Stimulated activated CD4-positive, alpha-beta T cell treated with anti-CD3 and anti-CD28 coated beads, Interleukin-12 subunit alpha, Interleukin-12 subunit beta, amount 100 ng/mL, for 48 hours (primary cell): ENCODE data around the gene PCDH10.

Experiments
- DNase-seq, 3 donors: peaks; one replicate each; pipeline ENCODE4 v3.0.0-alpha.2; 2020; ENCODE audit warnings: low read depth in 2 of 3, low spot score in 1 of 3

The PCDH10 gene

DNA sequence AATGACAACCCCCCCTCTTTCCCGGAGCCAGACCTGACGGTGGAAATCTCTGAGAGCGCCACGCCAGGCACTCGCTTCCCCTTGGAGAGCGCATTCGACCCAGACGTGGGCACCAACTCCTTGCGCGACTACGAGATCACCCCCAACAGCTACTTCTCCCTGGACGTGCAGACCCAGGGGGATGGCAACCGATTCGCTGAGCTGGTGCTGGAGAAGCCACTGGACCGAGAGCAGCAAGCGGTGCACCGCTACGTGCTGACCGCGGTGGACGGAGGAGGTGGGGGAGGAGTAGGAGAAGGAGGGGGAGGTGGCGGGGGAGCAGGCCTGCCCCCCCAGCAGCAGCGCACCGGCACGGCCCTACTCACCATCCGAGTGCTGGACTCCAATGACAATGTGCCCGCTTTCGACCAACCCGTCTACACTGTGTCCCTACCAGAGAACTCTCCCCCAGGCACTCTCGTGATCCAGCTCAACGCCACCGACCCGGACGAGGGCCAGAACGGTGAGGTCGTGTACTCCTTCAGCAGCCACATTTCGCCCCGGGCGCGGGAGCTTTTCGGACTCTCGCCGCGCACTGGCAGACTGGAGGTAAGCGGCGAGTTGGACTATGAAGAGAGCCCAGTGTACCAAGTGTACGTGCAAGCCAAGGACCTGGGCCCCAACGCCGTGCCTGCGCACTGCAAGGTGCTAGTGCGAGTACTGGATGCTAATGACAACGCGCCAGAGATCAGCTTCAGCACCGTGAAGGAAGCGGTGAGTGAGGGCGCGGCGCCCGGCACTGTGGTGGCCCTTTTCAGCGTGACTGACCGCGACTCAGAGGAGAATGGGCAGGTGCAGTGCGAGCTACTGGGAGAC is 1.6 kb downstream of the PCDH10 start:
- DNase-seq: no peak

DNA sequence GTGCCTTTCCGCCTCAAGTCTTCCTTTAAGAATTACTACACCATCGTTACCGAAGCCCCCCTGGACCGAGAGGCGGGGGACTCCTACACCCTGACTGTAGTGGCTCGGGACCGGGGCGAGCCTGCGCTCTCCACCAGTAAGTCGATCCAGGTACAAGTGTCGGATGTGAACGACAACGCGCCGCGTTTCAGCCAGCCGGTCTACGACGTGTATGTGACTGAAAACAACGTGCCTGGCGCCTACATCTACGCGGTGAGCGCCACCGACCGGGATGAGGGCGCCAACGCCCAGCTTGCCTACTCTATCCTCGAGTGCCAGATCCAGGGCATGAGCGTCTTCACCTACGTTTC is 2.2 kb downstream of the PCDH10 start:
- DNase-seq: no peak

DNA sequence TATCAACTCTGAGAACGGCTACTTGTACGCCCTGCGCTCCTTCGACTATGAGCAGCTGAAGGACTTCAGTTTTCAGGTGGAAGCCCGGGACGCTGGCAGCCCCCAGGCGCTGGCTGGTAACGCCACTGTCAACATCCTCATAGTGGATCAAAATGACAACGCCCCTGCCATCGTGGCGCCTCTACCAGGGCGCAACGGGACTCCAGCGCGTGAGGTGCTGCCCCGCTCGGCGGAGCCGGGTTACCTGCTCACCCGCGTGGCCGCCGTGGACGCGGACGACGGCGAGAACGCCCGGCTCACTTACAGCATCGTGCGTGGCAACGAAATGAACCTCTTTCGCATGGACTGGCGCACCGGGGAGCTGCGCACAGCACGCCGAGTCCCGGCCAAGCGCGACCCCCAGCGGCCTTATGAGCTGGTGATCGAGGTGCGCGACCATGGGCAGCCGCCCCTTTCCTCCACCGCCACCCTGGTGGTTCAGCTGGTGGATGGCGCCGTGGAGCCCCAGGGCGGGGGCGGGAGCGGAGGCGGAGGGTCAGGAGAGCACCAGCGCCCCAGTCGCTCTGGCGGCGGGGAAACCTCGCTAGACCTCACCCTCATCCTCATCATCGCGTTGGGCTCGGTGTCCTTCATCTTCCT is 2.7 kb downstream of the PCDH10 start:
- no peak for DNase-seq

DNA sequence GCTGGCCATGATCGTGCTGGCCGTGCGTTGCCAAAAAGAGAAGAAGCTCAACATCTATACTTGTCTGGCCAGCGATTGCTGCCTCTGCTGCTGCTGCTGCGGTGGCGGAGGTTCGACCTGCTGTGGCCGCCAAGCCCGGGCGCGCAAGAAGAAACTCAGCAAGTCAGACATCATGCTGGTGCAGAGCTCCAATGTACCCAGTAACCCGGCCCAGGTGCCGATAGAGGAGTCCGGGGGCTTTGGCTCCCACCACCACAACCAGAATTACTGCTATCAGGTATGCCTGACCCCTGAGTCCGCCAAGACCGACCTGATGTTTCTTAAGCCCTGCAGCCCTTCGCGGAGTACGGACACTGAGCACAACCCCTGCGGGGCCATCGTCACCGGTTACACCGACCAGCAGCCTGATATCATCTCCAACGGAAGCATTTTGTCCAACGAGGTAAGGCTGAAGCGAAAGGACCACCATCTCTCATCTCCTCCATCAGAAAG is 3.3 kb downstream of the PCDH10 start:
- no peak for DNase-seq

DNA sequence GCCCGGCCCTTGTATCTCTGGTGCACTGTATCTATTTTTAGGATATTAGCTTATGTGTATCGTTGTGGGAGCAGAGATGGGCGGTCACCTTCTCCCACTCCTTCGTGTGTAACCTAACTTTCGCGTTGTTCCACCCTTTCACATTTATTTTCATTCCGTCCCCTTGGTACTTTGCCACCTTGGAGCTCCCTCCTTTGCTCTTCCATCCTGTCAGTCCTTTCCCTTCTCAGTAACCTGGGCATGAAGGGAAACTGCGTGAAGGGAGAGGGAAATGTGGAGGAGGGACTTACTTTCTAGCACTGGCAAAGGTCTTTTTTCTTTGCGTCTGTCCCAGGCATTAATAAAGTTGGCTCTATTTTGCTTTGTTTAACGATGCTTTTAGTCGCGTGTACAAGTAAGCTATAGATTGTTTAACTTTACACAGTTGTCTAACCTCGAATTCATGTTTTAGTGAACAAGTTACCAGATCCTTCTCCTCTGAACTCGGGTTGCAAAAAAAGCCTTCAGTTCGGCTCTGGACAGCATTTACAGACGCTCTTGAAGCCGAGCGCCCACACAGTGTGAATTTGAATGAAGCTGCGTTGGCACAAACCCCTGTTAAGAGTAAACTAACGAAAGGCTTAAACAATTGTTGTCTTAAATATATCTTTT is 3.9 kb downstream of the PCDH10 start:
- DNase-seq: no peak

DNA sequence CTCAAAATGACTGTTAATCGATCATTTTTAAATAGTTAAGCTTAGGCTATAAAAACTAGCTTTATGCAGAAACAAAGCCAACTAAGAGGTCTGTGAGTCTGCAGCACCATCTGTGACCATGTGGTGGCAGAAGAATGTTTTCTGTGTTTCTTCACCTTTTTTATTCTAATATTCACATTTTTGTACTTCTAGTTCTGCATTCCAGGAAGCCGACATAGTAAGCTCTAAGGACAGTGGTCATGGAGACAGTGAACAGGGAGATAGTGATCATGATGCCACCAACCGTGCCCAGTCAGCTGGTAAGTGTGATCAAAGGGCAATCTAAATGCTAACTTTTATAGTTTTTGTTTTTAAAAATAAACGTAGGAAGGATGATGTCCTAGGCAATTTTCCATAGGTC is 5.6 kb downstream of the PCDH10 start:
- no peak for DNase-seq

DNA sequence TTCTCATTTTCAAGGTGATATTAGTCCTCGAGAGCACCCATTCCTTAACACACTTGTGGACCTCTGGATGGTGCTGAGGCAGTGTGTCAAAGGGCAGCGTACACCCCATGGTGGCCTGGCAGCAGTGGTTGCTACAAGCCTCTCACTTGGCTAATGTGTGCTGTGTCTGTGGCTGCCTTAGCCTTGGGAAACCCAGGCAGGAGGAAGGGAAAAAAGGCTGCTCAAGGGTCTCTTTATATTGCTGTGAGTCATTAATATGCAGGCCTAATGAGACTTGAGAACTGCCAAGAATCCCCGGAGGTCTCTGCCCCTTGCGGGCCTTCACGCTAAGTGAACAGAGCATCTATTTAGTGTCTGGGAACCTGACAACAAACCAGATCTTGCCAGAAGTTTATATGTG is 7.0 kb downstream of the PCDH10 start:
- no peak for DNase-seq

DNA sequence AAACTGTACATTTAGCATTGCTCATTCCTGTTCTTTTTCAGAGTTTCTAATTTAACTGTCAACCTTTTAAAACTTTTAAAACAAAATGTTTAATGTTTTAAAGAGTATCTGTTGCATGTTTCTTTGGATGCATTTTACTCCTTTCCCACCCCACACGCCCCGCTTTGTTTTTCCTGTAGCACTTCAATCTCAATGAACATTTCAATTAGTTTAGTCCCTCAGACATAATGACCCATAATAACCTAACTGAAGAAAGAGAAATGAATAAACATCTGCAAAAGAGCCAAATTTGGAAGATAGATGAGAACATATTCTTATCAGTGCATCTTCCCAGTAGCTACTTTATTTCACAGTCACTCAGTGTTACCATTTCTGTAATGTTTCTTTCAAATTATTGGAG is 7.5 kb downstream of the PCDH10 start:
- no peak for DNase-seq

DNA sequence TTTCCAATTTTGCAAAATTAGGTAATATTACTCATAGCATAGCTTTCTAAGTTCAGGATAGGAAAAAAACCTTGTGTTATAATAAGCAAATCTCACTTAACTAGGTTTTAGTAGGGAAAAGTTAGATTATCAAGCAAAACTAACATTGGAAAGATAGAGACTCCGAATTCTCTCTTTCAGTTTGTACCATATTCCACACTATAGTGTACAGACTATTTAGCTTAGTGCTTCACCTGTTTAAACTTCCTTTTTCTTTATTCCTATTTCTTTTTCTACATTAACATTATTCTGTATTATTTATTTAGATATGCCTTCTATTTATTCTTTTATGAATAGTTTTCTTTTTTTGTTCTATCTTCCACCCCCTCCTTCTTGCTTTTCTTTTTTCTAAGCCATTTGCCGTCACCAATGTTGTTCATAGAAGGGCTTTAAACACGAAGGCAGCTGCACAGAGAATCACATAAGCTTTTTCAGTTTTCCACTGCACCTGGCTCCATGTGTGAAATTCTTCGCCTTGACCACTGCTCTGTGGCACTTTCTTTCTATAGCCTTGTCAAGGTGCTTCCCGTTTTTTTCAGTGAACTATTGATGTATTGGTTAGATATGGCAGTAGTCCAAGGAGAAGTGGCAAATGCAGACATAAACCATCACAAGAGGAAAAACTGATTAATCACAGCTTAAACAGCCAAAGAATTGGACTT is 8.5 kb downstream of the PCDH10 start:
- no peak for DNase-seq

DNA sequence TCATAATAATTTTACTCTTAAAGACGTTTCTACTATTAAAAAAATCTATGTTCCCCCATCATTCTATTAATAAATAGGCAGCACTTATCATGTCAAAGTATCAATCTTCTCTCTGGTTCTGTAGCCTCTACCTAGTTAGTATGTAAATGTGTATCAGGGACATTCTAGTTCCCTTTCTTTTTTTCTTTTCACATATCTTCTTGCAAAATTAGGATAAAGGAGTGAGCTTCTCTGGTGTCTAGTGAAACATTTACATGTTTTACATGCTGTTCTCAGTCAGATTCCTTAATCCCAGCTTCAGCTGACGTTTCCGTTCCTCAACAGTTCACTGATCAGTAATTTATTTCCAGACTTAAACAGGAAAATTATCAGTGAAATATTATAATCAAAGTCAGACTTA is 11.8 kb downstream of the PCDH10 start:
- DNase-seq: no peak

DNA sequence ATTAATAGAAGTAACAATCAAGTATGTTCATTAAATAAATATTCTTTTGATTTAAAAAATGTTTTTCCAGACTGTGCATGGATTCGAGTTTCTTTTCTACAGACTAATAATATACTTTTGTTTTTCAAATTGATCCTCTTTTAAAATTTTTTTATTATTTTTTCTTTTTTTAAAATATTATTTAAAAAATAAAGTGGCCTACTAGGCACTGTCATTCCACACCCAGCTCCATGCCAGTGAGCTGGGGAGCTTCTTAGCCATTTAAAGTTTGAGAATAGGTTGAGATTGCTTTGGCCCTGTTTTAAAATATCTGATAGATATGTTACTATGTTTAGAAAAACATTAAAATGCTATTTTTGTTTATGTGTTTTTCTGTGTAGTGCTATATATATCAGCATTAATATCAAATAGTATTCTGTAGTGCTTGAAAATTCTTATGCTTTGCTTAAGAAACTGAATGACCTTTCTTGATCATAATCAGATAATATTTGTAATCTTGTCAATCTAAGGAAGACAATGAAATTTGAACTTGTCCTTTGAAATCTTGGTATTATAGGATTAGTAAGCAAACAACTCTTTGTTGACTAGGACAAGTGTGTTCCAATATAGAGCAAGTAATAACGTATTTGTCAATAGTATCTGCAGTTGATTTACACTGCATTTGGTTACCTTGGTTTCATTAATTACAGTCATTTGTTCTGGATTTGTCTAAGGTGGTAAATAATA is 12.6 kb downstream of the PCDH10 start:
- no peak for DNase-seq

DNA sequence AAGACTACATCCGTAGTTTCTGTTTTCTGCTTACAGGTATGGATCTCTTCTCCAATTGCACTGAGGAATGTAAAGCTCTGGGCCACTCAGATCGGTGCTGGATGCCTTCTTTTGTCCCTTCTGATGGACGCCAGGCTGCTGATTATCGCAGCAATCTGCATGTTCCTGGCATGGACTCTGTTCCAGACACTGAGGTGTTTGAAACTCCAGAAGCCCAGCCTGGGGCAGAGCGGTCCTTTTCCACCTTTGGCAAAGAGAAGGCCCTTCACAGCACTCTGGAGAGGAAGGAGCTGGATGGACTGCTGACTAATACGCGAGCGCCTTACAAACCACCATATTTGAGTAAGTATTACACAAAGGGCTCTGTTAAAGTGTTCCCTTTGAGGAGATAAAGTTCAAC is 13.8 kb downstream of the PCDH10 start:
- no peak for DNase-seq

DNA sequence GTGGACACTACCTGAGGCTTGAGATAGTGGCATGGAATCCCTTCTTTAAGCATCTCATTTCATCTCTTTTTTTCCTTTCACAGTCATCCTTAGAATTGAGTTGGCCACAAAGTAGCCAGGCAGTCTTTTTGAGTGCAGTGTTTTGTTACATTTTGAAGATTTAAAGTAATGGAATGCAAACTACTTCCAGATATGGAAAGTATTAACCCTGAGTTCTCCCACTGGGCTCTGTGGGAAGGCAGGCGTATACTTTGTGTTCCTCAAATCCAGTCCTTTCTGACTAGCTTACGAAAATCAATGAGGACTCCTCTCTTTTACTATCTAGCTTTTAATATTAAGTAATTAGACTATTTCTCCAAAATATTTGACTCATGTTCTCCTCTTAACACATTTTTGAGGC is 29.9 kb downstream of the PCDH10 start:
- no peak for DNase-seq

DNA sequence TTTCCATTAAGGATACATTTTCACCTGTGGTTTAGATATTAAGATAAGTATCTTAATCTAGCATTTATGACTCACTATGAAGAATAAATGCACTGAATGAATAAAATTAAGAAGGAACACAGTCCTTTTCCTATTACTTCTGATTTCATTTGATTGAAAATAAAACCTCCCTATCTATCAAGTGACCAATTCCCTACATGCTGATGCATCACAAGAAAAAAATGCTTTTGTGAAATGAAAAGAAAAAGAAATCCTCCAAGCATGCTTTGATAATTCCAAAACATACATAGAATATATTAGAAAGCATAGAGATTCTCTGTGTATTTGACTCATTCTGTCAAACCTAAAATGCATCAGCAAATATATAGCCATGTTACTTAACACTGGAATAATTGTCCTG is 37.1 kb downstream of the PCDH10 start:
- no peak for DNase-seq

DNA sequence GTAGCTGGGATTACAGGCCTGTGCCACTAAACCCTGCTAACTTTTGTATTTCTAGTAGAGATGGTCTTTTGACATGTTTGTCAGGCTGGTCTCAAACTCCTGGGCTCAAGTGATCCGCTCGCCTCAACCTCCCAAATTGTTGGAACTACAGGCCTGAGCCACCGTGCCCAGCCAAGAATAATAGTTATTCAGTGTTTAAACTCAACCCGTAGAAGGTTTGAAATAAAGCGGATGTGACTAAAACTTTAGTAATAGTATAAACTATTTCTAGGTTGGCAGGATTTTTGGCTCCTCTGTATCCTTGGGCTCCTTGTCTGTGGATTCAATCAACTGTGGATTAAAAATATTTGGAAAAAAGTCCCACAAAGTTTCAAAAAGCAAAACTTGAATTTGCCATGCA is 37.8 kb downstream of the PCDH10 start:
- no peak for DNase-seq

DNA sequence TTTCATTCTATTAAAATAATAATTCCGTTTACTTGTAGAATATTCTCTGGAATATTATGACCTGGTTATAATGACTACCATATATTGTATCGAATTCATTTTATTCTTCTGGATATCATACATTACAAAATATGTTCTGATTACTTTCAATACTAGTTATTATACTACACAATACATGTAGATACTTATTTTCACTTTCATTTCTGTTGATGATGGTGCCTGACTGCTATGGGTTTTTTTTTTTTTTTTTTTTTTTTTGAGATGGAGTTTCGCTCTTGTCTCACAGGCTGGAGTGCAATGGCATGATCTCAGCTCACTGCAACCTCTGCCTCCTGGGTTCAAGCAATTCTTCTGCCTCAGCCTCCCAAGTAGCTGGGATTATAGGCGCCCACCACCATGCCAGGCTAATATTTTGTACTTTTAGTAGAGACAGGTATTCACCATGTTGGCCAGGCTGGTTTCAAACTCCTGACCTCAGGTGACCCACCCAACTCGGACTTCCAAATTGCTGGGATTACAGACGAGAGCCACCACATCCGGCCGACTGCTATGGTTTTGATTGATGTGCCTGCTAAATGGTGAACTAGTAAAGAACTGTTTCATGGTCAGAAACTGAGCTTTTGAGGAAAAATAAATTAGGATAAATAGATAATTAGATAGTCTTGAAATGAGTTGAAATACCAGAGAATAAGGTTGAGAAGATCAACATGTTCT is 39.5 kb downstream of the PCDH10 start:
- no peak for DNase-seq

DNA sequence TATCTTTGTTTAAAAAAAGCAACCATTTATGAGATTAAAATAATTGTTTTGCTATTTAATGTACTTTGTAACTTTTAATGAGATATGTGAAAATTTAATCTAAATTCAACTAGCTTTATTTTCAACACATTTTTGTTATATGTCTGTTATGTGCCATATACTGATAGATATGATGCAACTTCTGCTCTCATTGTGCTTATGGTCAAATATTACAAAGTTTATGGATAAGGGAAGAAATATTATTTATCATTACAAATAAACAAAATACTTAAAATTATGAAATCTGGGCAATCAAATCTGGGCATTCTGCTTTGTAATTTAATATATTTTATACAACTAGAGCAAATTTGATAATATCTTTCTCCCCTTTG is 40.0 kb downstream of the PCDH10 start:
- no peak for DNase-seq

DNA sequence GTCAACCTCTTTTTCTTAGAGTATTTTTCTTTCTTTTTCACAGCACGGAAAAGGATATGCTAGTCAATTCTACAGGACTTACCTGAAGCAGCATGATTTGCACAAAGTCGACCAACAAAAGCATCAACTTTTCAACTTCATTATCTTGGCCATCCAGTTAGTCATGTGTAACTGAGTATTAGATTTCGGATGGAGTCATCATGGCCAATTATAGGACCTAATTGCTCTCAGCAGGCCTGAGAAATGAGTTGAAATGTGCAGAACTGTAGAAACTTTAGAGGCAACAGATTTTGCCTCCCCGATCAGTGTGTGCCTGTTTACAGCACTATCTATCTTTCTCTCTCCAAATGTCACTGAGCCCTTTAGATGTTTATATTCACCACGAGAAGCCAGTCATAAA is 41.0 kb downstream of the PCDH10 start:
- no peak for DNase-seq

DNA sequence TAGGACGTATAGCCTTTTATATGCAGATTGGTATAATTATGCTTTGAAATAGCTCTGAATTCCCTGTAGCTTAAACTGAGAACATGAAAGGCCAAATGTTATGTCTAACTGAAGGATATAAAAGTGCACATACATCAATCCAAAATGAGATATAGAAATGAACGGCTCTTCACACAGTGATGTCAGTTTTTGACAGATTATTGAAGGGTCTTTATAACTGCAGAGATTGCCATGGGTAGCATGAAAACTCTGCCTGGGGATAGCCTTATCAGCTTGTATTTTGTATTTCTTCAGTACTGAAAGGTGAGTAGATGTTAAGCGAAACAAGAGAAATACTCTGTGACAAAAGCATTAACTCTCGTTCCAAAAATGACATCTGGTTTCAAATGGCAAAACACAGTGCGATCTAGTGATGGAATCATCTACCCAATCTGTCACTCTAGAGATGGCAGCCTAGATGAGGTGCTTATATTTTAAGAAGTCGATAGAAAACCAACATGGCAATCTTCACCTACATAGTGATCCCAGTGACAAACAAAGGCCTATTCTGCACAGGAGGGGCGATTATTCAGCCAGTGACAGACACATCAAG is 59.7 kb downstream of the PCDH10 start:
- DNase-seq: no peak

DNA sequence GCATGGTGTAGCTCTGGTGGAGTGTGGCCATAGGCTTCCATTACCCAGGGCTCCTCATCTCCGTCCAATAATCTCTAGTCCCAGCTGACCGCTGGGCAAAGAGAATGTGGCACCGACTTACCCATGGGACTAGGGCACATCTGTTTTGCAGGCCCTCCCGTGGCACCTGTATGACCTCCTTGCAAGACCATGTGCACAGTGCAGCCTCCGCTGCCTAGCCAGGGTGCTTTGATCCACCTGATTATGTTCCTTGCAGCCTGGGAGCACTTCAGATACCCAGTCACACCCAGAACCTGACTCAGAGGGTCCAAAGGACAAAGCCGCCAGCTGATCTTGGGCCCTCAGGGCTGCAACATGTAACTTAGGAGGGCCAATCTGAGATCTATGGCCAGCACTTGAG is 84.8 kb downstream of the PCDH10 start:
- DNase-seq: no peak
